H9 (cell line): ENCODE results near the gene UNC5C. TPM values are rescaled to one million over a fixed set of nuclear protein-coding genes. Genes with fewer than 3 reads are reported as not detected.

Experiments used
- DNase-seq: peaks from one replicate; pipeline ENCODE4 v3.0.0-alpha.2; 2017
- H2AFZ ChIP-seq: one replicate; pipeline ENCODE4 v1.6.1; 2013; ENCODE audit warnings: mild to moderate bottlenecking, low read length, control low read depth, moderate library complexity
- H2AK5ac ChIP-seq: 2 replicates; pipeline ENCODE4 v1.6.1; 2013; ENCODE audit warnings: low read length, control low read depth, mixed read lengths; ENCODE audit not compliant: insufficient read length
- H2BK120ac ChIP-seq: one replicate; pipeline ENCODE4 v1.6.1; 2013; ENCODE audit warnings: low read depth, mild to moderate bottlenecking, low read length, control low read depth, inconsistent platforms; ENCODE audit not compliant: poor library complexity, severe bottlenecking
- H2BK12ac ChIP-seq: 2 replicates; pipeline ENCODE4 v1.6.1; 2013; ENCODE audit warnings: low read length, control low read depth, mixed read lengths, low read depth; ENCODE audit not compliant: insufficient read length
- H2BK15ac ChIP-seq: 2 replicates; pipeline ENCODE4 v1.6.1; 2013; ENCODE audit warnings: low read depth, low read length, control low read depth
- H2BK20ac ChIP-seq: one replicate; pipeline ENCODE4 v1.6.1; 2013; ENCODE audit warnings: low read depth, mild to moderate bottlenecking, low read length, control low read depth, inconsistent platforms; ENCODE audit not compliant: poor library complexity, severe bottlenecking
- H2BK5ac ChIP-seq: 2 replicates; pipeline ENCODE4 v1.6.1; 2013; ENCODE audit warnings: low read length, control low read depth, mixed read lengths; ENCODE audit not compliant: insufficient read length
- H3K14ac ChIP-seq: 2 replicates; pipeline ENCODE4 v1.6.1; 2013; ENCODE audit warnings: low read length, control low read depth; ENCODE audit not compliant: insufficient read depth
- H3K18ac ChIP-seq: 2 replicates; pipeline ENCODE4 v1.6.1; 2013; ENCODE audit warnings: low read depth, mild to moderate bottlenecking, mixed read lengths, low read length, control low read depth; ENCODE audit not compliant: insufficient read length
- H3K23ac ChIP-seq: 2 replicates; pipeline ENCODE4 v1.6.1; 2013; ENCODE audit warnings: low read length, control low read depth, mixed read lengths, low read depth; ENCODE audit not compliant: insufficient read length
- H3K23me2 ChIP-seq: 2 replicates; pipeline ENCODE4 v1.6.1; 2013; ENCODE audit warnings: low read depth, mild to moderate bottlenecking, mixed read lengths, low read length, control low read depth; ENCODE audit not compliant: insufficient read length, poor library complexity, severe bottlenecking
- H3K27ac ChIP-seq: 2 replicates; pipeline ENCODE4 v1.5.1; 2013; ENCODE audit warnings: low read length, control low read depth, mixed read lengths, low read depth; ENCODE audit not compliant: insufficient read length
- H3K27me3 ChIP-seq: 2 replicates; pipeline ENCODE4 v1.6.1; 2013; ENCODE audit warnings: low read length, control low read depth, inconsistent platforms; ENCODE audit not compliant: insufficient read depth
- H3K4ac ChIP-seq: 2 replicates; pipeline ENCODE4 v1.6.1; 2013; ENCODE audit warnings: low read depth, mild to moderate bottlenecking, control low read depth, inconsistent platforms, low read length, moderate library complexity
- H3K4me1 ChIP-seq: 2 replicates; pipeline ENCODE4 v1.6.1; 2013; ENCODE audit warnings: low read length, control low read depth, inconsistent platforms; ENCODE audit not compliant: insufficient read depth
- H3K4me2 ChIP-seq: 2 replicates; pipeline ENCODE4 v1.6.1; 2013; ENCODE audit warnings: low read length, control low read depth, mixed read lengths; ENCODE audit not compliant: insufficient read length, insufficient read depth
- H3K56ac ChIP-seq: 2 replicates; pipeline ENCODE4 v1.6.1; 2013; ENCODE audit warnings: low read depth, mild to moderate bottlenecking, mixed read lengths, low read length, control low read depth; ENCODE audit not compliant: insufficient read length
- H3K79me1 ChIP-seq: 2 replicates; pipeline ENCODE4 v1.6.1; 2013; ENCODE audit warnings: low read depth, mild to moderate bottlenecking, moderate library complexity, low read length, control low read depth, inconsistent platforms; ENCODE audit not compliant: insufficient read depth, poor library complexity, severe bottlenecking
- H3K79me2 ChIP-seq: 2 replicates; pipeline ENCODE4 v1.6.1; 2013; ENCODE audit warnings: low read length, control low read depth, inconsistent platforms; ENCODE audit not compliant: insufficient read depth
- H3K9ac ChIP-seq: 2 replicates; pipeline ENCODE4 v1.6.1; 2013; ENCODE audit warnings: low read length, control low read depth, mixed read lengths; ENCODE audit not compliant: insufficient read length; ENCODE audit errors: extremely low read depth
- H3K9me3 ChIP-seq: one replicate; pipeline ENCODE4 v1.6.1; 2013; ENCODE audit warnings: low read depth, low read length, inconsistent platforms; ENCODE audit not compliant: control insufficient read depth
- H3T11ph ChIP-seq: one replicate; pipeline ENCODE4 v1.6.1; 2013; ENCODE audit warnings: mild to moderate bottlenecking, low read length, control low read depth, inconsistent platforms
- H4K20me1 ChIP-seq: one replicate; pipeline ENCODE4 v1.6.1; 2013; ENCODE audit not compliant: control insufficient read depth, insufficient read length, insufficient read depth
- H4K5ac ChIP-seq: 2 replicates; pipeline ENCODE4 v1.6.1; 2013; ENCODE audit warnings: low read depth, mild to moderate bottlenecking, mixed read lengths, low read length, control low read depth; ENCODE audit not compliant: insufficient read length
- H4K8ac ChIP-seq: replicated peaks from 2 replicates; pipeline ENCODE4 v1.6.1; 2013; ENCODE audit warnings: low read length, control low read depth, mixed read lengths, low read depth; ENCODE audit not compliant: insufficient read length
- H4K91ac ChIP-seq: 2 replicates; pipeline ENCODE4 v1.6.1; 2013; ENCODE audit warnings: low read depth, mild to moderate bottlenecking, moderate library complexity, mixed read lengths, low read length, control low read depth; ENCODE audit not compliant: insufficient read length
- H3K27ac Mint-ChIP-seq, 3 experiments: 2 replicates in 2 of 3; 3 replicates in 1 of 3; pipeline ENCODE4 v1.8.0; 2020 to 2021; ENCODE audit warnings: mixed read lengths in 3 of 3, mild to moderate bottlenecking in 1 of 3, moderate library complexity in 1 of 3
- H3K27me3 Mint-ChIP-seq: 2 replicates; pipeline ENCODE4 v1.8.0; 2021; ENCODE audit warnings: low read depth, mild to moderate bottlenecking, moderate library complexity, mixed read lengths
- H3K36me3 Mint-ChIP-seq, 3 experiments: 2 replicates in 2 of 3; 3 replicates in 1 of 3; pipeline ENCODE4 v1.8.0; 2020 to 2021; ENCODE audit warnings: low read depth in 3 of 3, mixed read lengths in 3 of 3; ENCODE audit not compliant: insufficient read depth in 1 of 3
- H3K4me1 Mint-ChIP-seq, 2 experiments: 2 replicates each; pipeline ENCODE4 v1.8.0; 2020; ENCODE audit warnings: mixed read lengths in 2 of 2
- H3K4me3 Mint-ChIP-seq, 2 experiments: 2 replicates in 1 of 2; 3 replicates in 1 of 2; pipeline ENCODE4 v1.8.0; 2020 to 2021; ENCODE audit warnings: mild to moderate bottlenecking in 2 of 2, mixed read lengths in 2 of 2, moderate library complexity in 1 of 2
- H3K9me3 Mint-ChIP-seq, 2 experiments: 2 replicates in 1 of 2; 3 replicates in 1 of 2; pipeline ENCODE4 v1.8.0; 2020; ENCODE audit warnings: mild to moderate bottlenecking in 2 of 2, mixed read lengths in 2 of 2, moderate library complexity in 1 of 2
- CTCF ChIP-seq: fragments of 200-600 bp; sonication (generic); conservative IDR thresholded peaks from 3 replicates; pipeline ENCODE4 v1.8.0; 2021; ENCODE audit warnings: antibody characterized with exemption, mild to moderate bottlenecking
- total RNA-seq: library from RNA; stranded (reverse); gene quantifications from 2 replicates; pipeline ENCODE4 v1.2.1, GENCODE V29; 2021

UNC5C gene
- total RNA-seq, 1 experiment from 2014 or later: not detected

GRCh38 chr4:95505799-95506198, 43.0 kb downstream of the UNC5C start:
- no peak overlapping the region for H3K27ac ChIP-seq
- H3K36me3 Mint-ChIP-seq: no peaks in the 10 kb centered on the region
- no peaks in the 10 kb centered on the region for H4K20me1 ChIP-seq
- H3K9me3 Mint-ChIP-seq: no peaks in the 10 kb centered on the region
- no peak overlapping the region for H3K18ac ChIP-seq
- no peak overlapping the region for H4K8ac ChIP-seq
- H3K4me2 ChIP-seq: no peak overlapping the region
- H4K5ac ChIP-seq: no peak overlapping the region
- no peaks in the 10 kb centered on the region for H3K4me1 ChIP-seq
- H3K27me3 Mint-ChIP-seq: no peaks in the 10 kb centered on the region
- no peak overlapping the region for H2AFZ ChIP-seq
- H4K91ac ChIP-seq: no peak overlapping the region
- no peak overlapping the region for H2BK120ac ChIP-seq
- H2AK5ac ChIP-seq: no peak overlapping the region
- no peaks in the 10 kb centered on the region for H3K23me2 ChIP-seq
- H3K9ac ChIP-seq: no peak overlapping the region
- no peak for DNase-seq
- no peak for TF ChIP-seq CTCF
- H2BK5ac ChIP-seq: no peak overlapping the region
- H3T11ph ChIP-seq: no peak overlapping the region
- no peaks in the 10 kb centered on the region for H3K9me3 ChIP-seq
- H3K27ac Mint-ChIP-seq: no peak overlapping the region
- no peak overlapping the region for H3K4ac ChIP-seq
- H3K79me1 ChIP-seq: no peaks in the 10 kb centered on the region
- H2BK20ac ChIP-seq: no peak overlapping the region
- H3K23ac ChIP-seq: no peak overlapping the region
- H3K14ac ChIP-seq: no peak overlapping the region
- H3K4me3 Mint-ChIP-seq: no peak overlapping the region
- H2BK15ac ChIP-seq: no peak overlapping the region
- H2BK12ac ChIP-seq: no peak overlapping the region
- H3K79me2 ChIP-seq: no peaks in the 10 kb centered on the region
- H3K27me3 ChIP-seq: no peaks in the 10 kb centered on the region
- H3K4me1 Mint-ChIP-seq: no peaks in the 10 kb centered on the region
- H3K56ac ChIP-seq: no peak overlapping the region
